ENCODE data around the gene MCHR1.

DNA sequence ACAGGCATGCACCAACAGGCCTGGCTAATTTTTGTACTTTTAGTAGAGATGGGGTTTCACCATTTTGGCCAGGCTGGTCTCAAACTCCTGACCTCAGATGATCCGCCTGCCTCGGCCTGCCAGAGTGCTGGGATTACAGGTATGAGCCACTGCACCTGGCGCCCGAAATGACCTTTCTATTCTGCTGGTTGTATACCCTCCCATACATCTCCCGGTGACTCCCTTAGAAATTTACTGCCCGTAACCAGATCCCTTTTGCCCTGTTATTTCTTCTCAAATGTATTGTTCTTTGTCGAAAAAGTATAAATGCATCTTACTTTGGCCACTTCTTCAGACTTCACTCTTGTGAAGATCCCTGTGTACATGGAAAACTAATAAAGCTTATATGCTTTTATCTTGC, 22.0 kb downstream of the MCHR1 start:
- TF ChIP-seq EZH2 (IDR thresholded peaks at IDR 0.05) = no peak
- TF ChIP-seq, protein P1, sequence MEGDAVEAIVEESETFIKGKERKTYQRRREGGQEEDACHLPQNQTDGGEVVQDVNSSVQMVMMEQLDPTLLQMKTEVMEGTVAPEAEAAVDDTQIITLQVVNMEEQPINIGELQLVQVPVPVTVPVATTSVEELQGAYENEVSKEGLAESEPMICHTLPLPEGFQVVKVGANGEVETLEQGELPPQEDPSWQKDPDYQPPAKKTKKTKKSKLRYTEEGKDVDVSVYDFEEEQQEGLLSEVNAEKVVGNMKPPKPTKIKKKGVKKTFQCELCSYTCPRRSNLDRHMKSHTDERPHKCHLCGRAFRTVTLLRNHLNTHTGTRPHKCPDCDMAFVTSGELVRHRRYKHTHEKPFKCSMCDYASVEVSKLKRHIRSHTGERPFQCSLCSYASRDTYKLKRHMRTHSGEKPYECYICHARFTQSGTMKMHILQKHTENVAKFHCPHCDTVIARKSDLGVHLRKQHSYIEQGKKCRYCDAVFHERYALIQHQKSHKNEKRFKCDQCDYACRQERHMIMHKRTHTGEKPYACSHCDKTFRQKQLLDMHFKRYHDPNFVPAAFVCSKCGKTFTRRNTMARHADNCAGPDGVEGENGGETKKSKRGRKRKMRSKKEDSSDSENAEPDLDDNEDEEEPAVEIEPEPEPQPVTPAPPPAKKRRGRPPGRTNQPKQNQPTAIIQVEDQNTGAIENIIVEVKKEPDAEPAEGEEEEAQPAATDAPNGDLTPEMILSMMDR (IDR thresholded peaks at IDR 0.05) = no peak
- TF ChIP-seq EZH2phosphoT487 (IDR thresholded peaks at IDR 0.05) = no peak
